Transverse colon (tissue), 4 donors: ENCODE results near the gene FIBIN.

ENCODE experiments used
- EP300 ChIP-seq: sonication (generic); formaldehyde crosslinking; IDR thresholded peaks from one replicate; pipeline ENCODE4 v1.6.1; 2017; ENCODE audit warnings: antibody characterized with exemption, low read depth
- POLR2A ChIP-seq: fragments of 450-650 bp; IDR thresholded peaks from one replicate; pipeline ENCODE4 v1.6.1; 2016; ENCODE audit warnings: antibody characterized with exemption, mild to moderate bottlenecking, moderate library complexity
- POLR2AphosphoS5 ChIP-seq, 3 donors: sonication (generic); formaldehyde crosslinking; IDR thresholded peaks; one replicate each; pipeline ENCODE4 v1.6.1; 2016; ENCODE audit warnings: antibody characterized with exemption in 3 of 3
- TF ChIP-seq, protein P1 (sequence below), 5 experiments: fragments of 200-600 bp in 3 of 5; fragments of 450-650 bp in 2 of 5; sonication (generic) in 3 of 5; IDR thresholded peaks; 1 replicate in 2 of 5; 2 replicates in 3 of 5; pipeline ENCODE4 v1.5.1; 2016 to 2017; ENCODE audit warnings: antibody characterized with exemption in 5 of 5, inconsistent platforms in 3 of 5, mild to moderate bottlenecking in 2 of 5, moderate library complexity in 1 of 5

DNA sequence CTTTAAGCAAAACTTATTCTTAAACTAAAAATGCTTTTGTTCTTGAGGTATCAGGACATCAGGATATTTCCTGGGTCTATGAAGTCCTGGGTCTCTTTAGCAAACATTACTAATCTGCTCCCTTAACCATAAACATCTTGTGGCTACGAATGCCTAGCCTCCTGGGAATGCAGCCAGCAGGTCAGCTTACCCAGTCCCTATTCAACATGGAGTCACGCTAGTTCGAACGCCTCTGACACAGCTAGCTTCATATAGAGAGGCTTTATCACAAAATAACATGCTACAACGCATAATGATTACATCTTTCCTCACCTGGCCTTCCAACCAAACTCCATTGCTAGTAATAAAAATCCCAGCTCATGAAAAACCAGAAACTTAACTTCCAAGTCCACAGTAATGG is 17.5 kb upstream of the FIBIN start:
- TF ChIP-seq, protein P1, sequence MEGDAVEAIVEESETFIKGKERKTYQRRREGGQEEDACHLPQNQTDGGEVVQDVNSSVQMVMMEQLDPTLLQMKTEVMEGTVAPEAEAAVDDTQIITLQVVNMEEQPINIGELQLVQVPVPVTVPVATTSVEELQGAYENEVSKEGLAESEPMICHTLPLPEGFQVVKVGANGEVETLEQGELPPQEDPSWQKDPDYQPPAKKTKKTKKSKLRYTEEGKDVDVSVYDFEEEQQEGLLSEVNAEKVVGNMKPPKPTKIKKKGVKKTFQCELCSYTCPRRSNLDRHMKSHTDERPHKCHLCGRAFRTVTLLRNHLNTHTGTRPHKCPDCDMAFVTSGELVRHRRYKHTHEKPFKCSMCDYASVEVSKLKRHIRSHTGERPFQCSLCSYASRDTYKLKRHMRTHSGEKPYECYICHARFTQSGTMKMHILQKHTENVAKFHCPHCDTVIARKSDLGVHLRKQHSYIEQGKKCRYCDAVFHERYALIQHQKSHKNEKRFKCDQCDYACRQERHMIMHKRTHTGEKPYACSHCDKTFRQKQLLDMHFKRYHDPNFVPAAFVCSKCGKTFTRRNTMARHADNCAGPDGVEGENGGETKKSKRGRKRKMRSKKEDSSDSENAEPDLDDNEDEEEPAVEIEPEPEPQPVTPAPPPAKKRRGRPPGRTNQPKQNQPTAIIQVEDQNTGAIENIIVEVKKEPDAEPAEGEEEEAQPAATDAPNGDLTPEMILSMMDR (IDR thresholded peaks at IDR 0.05), result no peak
- TF ChIP-seq EP300 (no peak), POLR2A (no peak), POLR2AphosphoS5 (IDR thresholded peaks at IDR 0.05) (no peak)
